Mesenchymal stem cell (in vitro differentiated cells and primary cell): ENCODE results near the gene C5AR1.

Experiments used
- DNase-seq: peaks from one replicate; pipeline ENCODE4 v3.0.0-alpha.2; 2013
- H2AFZ ChIP-seq: one replicate; pipeline ENCODE4 v1.6.1; 2013; ENCODE audit warnings: low read depth, mild to moderate bottlenecking, control low read depth, inconsistent platforms, low read length, moderate library complexity
- H2AK5ac ChIP-seq: 2 replicates; pipeline ENCODE4 v1.6.1; 2013; ENCODE audit warnings: low read length, moderate library complexity, mild to moderate bottlenecking, inconsistent platforms; ENCODE audit not compliant: severe bottlenecking
- H2BK120ac ChIP-seq: one replicate; pipeline ENCODE4 v1.6.1; 2013; ENCODE audit warnings: low read depth, mild to moderate bottlenecking, inconsistent platforms, low read length, moderate library complexity
- H2BK12ac ChIP-seq, 2 experiments: one replicate each; pipeline ENCODE4 v1.6.1; 2013; ENCODE audit warnings: inconsistent platforms in 2 of 2, low read length in 2 of 2, mild to moderate bottlenecking in 2 of 2, moderate library complexity in 2 of 2, control low read depth in 1 of 2
- H2BK15ac ChIP-seq: one replicate; pipeline ENCODE4 v1.6.1; 2013; ENCODE audit warnings: mild to moderate bottlenecking, low read depth, inconsistent platforms; ENCODE audit not compliant: poor library complexity, severe bottlenecking
- H2BK5ac ChIP-seq: 2 replicates; pipeline ENCODE4 v1.6.1; 2013; ENCODE audit warnings: low read depth, mild to moderate bottlenecking, low read length, control low read depth, inconsistent platforms; ENCODE audit not compliant: poor library complexity, severe bottlenecking
- H3K14ac ChIP-seq, 2 experiments: one replicate each; pipeline ENCODE4 v1.6.1; 2013; ENCODE audit warnings: inconsistent platforms in 2 of 2, low read length in 2 of 2, control low read depth in 1 of 2, mild to moderate bottlenecking in 1 of 2, moderate library complexity in 1 of 2
- H3K18ac ChIP-seq, 2 experiments: one replicate each; pipeline ENCODE4 v1.6.1; 2013; ENCODE audit warnings: inconsistent platforms in 2 of 2, low read length in 2 of 2, control low read depth in 1 of 2, low read depth in 1 of 2, mild to moderate bottlenecking in 1 of 2
- H3K23ac ChIP-seq, 2 experiments: one replicate each; pipeline ENCODE4 v1.6.1; 2013; ENCODE audit warnings: inconsistent platforms in 2 of 2, low read length in 2 of 2, mild to moderate bottlenecking in 2 of 2, moderate library complexity in 2 of 2, control low read depth in 1 of 2
- H3K27ac ChIP-seq: 2 replicates; pipeline ENCODE4 v1.5.1; 2013; ENCODE audit warnings: mild to moderate bottlenecking, moderate library complexity, low read length, control low read depth, inconsistent platforms; ENCODE audit not compliant: poor library complexity, severe bottlenecking
- H3K27me3 ChIP-seq, 2 experiments: 2 replicates each; pipeline versions ENCODE4 v1.6.1 to v1.7.0; 2013; ENCODE audit warnings: low read length in 2 of 2, mild to moderate bottlenecking in 2 of 2, moderate library complexity in 2 of 2, control low read depth in 1 of 2, inconsistent platforms in 1 of 2; ENCODE audit not compliant: control insufficient read depth in 1 of 2, insufficient read depth in 1 of 2
- H3K36me3 ChIP-seq, 2 experiments: 2 replicates each; pipeline versions ENCODE4 v1.6.1 to v1.7.0; 2013; ENCODE audit warnings: low read length in 2 of 2, control low read depth in 1 of 2, inconsistent platforms in 1 of 2, low read depth in 1 of 2, mild to moderate bottlenecking in 1 of 2; ENCODE audit not compliant: insufficient read depth in 2 of 2, control insufficient read depth in 1 of 2
- H3K4ac ChIP-seq, 2 experiments: one replicate each; pipeline ENCODE4 v1.6.1; 2013; ENCODE audit warnings: inconsistent platforms in 2 of 2, low read length in 2 of 2, mild to moderate bottlenecking in 2 of 2, moderate library complexity in 2 of 2, control low read depth in 1 of 2, low read depth in 1 of 2
- H3K4me1 ChIP-seq: 2 replicates; pipeline ENCODE4 v1.6.1; 2013; ENCODE audit warnings: low read depth, low read length, control low read depth; ENCODE audit not compliant: control insufficient read depth, insufficient read depth
- H3K4me2 ChIP-seq: 2 replicates; pipeline ENCODE4 v1.6.1; 2013; ENCODE audit warnings: low read length, mild to moderate bottlenecking, inconsistent platforms; ENCODE audit not compliant: poor library complexity, severe bottlenecking
- H3K4me3 ChIP-seq, 2 experiments: 2 replicates each; pipeline versions ENCODE4 v1.5.1 to v1.7.0; 2013; ENCODE audit warnings: low read length in 2 of 2, mild to moderate bottlenecking in 2 of 2, control low read depth in 1 of 2, low read depth in 1 of 2; ENCODE audit not compliant: insufficient read depth in 1 of 2
- H3K79me1 ChIP-seq: replicated peaks from 2 replicates; pipeline ENCODE4 v1.6.1; 2013; ENCODE audit warnings: mild to moderate bottlenecking, control low read depth, low read length, inconsistent platforms; ENCODE audit not compliant: poor library complexity, severe bottlenecking
- H3K9ac ChIP-seq: 2 replicates; pipeline ENCODE4 v1.7.0; 2013; ENCODE audit warnings: mild to moderate bottlenecking, low read length, moderate library complexity
- H3K9me3 ChIP-seq: 2 replicates; pipeline ENCODE4 v1.7.0; 2013; ENCODE audit warnings: mild to moderate bottlenecking, low read length; ENCODE audit not compliant: control insufficient read depth
- H4K8ac ChIP-seq: one replicate; pipeline ENCODE4 v1.6.1; 2013; ENCODE audit warnings: inconsistent platforms, mild to moderate bottlenecking, low read length, moderate library complexity
- H4K91ac ChIP-seq: one replicate; pipeline ENCODE4 v1.6.1; 2013; ENCODE audit warnings: mild to moderate bottlenecking, low read length, inconsistent platforms
- WGBS: methylation state at CpG from one replicate; pipeline ENCODE4 v1.1.7; 2013; ENCODE audit warnings: mixed read lengths; 5-methylcytosine and 5-hydroxymethylcytosine counted together

C5AR1 gene

GRCh38 chr19:47352095-47352494 is 42.4 kb downstream of the C5AR1 start:
- no peak overlapping the region for H2BK120ac ChIP-seq
- H3K36me3 ChIP-seq = peaks cover 39 to 55% of the 10 kb centered on the region in 2 experiments
- no peak overlapping the region for H3K27ac ChIP-seq
- no peak overlapping the region for H3K4me3 ChIP-seq
- no peak overlapping the region for H2AK5ac ChIP-seq
- WGBS = 79% methylated on average over 2 of the region's 2 CpGs
- no peak overlapping the region for H3K14ac ChIP-seq
- no peak overlapping the region for H3K23ac ChIP-seq
- H3K4ac ChIP-seq = no peak overlapping the region
- H4K8ac ChIP-seq = no peak overlapping the region
- no peak overlapping the region for H3K18ac ChIP-seq
- no peak overlapping the region for H3K9ac ChIP-seq
- no peak overlapping the region for H2BK12ac ChIP-seq
- no peak for DNase-seq
- no peak overlapping the region for H2AFZ ChIP-seq
- H3K27me3 ChIP-seq = no peaks in the 10 kb centered on the region
- H4K91ac ChIP-seq = no peak overlapping the region
- H3K79me1 ChIP-seq = peaks cover 38% of the 10 kb centered on the region
- H3K4me2 ChIP-seq = no peak overlapping the region
- no peak overlapping the region for H2BK5ac ChIP-seq
- H3K4me1 ChIP-seq = peaks cover 3% of the 10 kb centered on the region
- peaks cover 2% of the 10 kb centered on the region for H3K9me3 ChIP-seq
- no peak overlapping the region for H2BK15ac ChIP-seq

DNA sequence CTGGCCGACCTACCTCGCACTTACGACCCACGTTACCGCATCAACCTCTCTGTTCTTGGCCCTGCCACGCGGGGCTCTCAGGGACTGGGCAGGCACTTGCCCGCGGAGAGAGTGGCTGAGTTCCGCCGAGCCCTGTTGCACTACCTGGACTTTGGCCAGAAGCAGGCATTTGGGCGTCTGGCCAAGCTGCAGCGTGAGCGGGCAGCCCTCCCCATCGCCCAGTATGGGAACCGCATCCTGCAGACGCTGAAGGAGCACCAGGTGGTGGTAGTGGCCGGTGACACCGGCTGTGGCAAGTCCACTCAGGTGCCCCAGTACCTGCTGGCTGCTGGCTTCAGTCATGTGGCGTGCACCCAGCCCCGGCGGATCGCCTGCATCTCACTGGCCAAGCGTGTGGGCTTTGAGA is 43.6 kb downstream of the C5AR1 start:
- 95% methylated on average over 24 of the region's 24 CpGs for WGBS
- Histone ChIP-seq H4K91ac (no peak overlapping the region), H3K14ac (no peak overlapping the region)

DNA sequence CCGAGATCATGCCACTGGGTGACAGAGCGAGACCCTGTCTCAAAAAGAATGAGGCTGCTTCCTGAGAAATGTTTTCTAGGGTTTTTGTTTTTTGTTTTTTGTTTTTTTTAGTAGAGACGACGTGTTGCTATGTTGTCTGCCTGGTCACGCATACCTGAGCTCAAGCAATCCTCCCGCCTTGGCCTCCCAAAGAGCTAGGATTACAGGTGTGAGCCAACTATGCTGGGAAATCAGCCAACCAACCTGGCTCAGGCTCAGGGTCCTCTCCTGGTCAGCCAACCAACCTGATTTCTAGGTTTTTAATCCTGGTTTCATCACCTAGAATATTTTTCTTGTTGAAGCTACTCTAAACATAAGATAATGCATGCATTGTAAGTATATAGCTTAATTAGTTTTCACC is 47.2 kb downstream of the C5AR1 start:
- Histone ChIP-seq H2BK15ac (no peak overlapping the region), H3K27me3 (no peaks in the 10 kb centered on the region), H2AK5ac (no peak overlapping the region), H2BK12ac (no peak overlapping the region), H4K91ac (no peak overlapping the region), H2BK5ac (no peak overlapping the region), H3K27ac (no peak overlapping the region), H3K36me3 (peaks cover 82 to 93% of the 10 kb centered on the region in 2 experiments), H3K18ac (no peak overlapping the region), H2AFZ (no peak overlapping the region), H3K14ac (no peak overlapping the region), H3K23ac (no peak overlapping the region), H4K8ac (no peak overlapping the region), H3K9ac (no peak overlapping the region), H3K4me3 (no peak overlapping the region), H3K9me3 (peaks cover 5% of the 10 kb centered on the region), H3K4me1 (peaks cover 1% of the 10 kb centered on the region), H3K4ac (no peak overlapping the region), H2BK120ac (no peak overlapping the region), H3K79me1 (peaks cover 34% of the 10 kb centered on the region), H3K4me2 (no peak overlapping the region)
- DNase-seq = no peak
- over 99% methylated on average over 6 of the region's 6 CpGs for WGBS

More for the DNA sequence above, 43.6 kb downstream of the C5AR1 start:
- Histone ChIP-seq H3K36me3 (peaks cover 49 to 67% of the 10 kb centered on the region in 2 experiments), H3K4me1 (peaks cover 3% of the 10 kb centered on the region), H3K27me3 (no peaks in the 10 kb centered on the region), H2BK12ac (no peak overlapping the region), H4K8ac (no peak overlapping the region), H3K23ac (no peak overlapping the region), H2AK5ac (no peak overlapping the region), H3K18ac (no peak overlapping the region), H3K4me2 (no peak overlapping the region), H3K79me1 (peaks cover 40% of the 10 kb centered on the region), H3K9ac (no peak overlapping the region), H3K9me3 (peaks cover 5% of the 10 kb centered on the region), H2BK15ac (no peak overlapping the region), H2AFZ (no peak overlapping the region), H3K4me3 (no peak overlapping the region), H3K4ac (no peak overlapping the region), H3K27ac (no peak overlapping the region), H2BK120ac (no peak overlapping the region), H2BK5ac (no peak overlapping the region)
- DNase-seq = no peak

DNA sequence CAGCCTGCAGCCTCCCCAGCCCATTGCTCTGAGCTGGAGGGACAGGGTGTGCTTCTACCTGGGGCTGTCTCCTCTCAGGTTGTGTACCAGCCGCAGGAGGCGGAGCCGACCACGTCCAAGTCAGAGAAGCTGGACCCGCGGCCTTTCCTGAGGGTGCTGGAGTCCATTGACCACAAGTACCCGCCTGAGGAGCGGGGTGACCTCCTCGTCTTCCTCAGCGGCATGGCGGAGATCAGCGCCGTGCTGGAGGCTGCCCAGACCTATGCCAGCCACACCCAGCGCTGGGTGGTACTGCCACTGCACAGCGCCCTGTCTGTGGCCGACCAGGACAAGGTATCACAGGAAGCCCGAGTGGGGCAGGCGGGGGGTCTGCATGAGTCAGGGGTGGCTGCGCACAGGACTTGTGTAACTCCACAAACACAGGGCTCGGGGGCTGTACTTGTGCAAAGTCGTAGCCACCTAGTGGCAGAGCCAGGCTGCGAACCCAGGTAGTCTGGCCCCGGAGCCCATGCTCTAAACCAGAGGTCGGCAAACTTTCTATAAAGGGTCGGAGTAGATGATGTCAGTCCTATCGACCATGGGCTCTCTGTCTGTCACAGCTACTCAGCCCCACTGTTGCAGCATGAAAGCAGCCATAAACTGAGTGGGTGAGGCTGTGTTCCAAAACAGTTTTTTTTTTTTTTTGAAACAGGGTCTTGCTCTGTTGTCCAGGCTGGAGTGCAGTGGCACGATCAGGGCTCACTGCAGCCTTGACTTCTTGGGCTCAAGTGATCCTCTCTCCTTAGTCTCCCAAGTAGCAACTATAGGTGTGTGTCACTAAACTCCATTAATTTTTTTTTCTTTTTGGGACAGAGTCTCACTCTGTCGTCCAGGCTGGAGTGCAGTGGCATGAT is 48.4 kb downstream of the C5AR1 start:
- Histone ChIP-seq H2AK5ac (no peak overlapping the region), H3K4me2 (no peak overlapping the region), H3K18ac (no peak overlapping the region), H3K14ac (no peak overlapping the region), H3K23ac (no peak overlapping the region), H3K4me3 (no peak overlapping the region), H4K91ac (no peak overlapping the region), H4K8ac (no peak overlapping the region), H3K9me3 (peaks cover 5% of the 10 kb centered on the region), H2AFZ (no peak overlapping the region), H2BK12ac (no peak overlapping the region), H3K79me1 (peaks cover 30% of the 10 kb centered on the region), H2BK5ac (no peak overlapping the region), H2BK120ac (no peak overlapping the region), H3K27me3 (no peaks in the 10 kb centered on the region), H3K4ac (no peak overlapping the region), H3K9ac (no peak overlapping the region), H3K27ac (no peak overlapping the region), H3K4me1 (peaks cover 1% of the 10 kb centered on the region), H2BK15ac (no peak overlapping the region), H3K36me3 (peaks cover 85 to 93% of the 10 kb centered on the region in 2 experiments)
- 97% methylated on average over 28 of the region's 28 CpGs for WGBS
- no peak for DNase-seq
